ENCODE results near the gene MAST2.
"Not testable (repeated sequence)": the region's sequence is repeated elsewhere in the genome, so short reads cannot be mapped to it uniquely, and the experiment has no call there.

- not testable (repeated sequence) for TF ChIP-seq EZH2 (IDR thresholded peaks at IDR 0.05; ENCODE audit: borderline replicate concordance, low read depth, low read length, poor library complexity, severe bottlenecking); CTCF (conservative IDR thresholded peaks at IDR 0.05; ENCODE audit: low read depth, low read length)
Measured at GRCh38 chr1:45932205-45932604, 128.8 kb downstream of the MAST2 start.

Measured in A673 (cell line).